GM12878 (cell line): ENCODE results near the gene HMGN1. TPM values are rescaled to one million over a fixed set of nuclear protein-coding genes. Genes with fewer than 3 reads are reported as not detected.
A peak's percentile ranks its signal among the peaks of the same experiment; 100 is the strongest.

Experiments
- ATAC-seq: fragments of 200-7000 bp; cut with Tn5 transposase; 3 replicates; pipeline ENCODE4 v1.9.1; 2020; ENCODE audit warnings: mild to moderate bottlenecking, moderate library complexity
- BruUV-seq: library from RNA; stranded (reverse); fragments of 400-500 nt; replicated peaks from 2 replicates; lab custom pipeline; 2021; lab: Mats Ljungman, UMichigan
- CTCF ChIA-PET: fragments of 300-600 bp; sonication (Branson Sonifier 250); formaldehyde crosslinking; extraction: SDS; loops from one replicate; lab custom pipeline; 2021; ENCODE audit warnings: inconsistent platforms; lab: Yijun Ruan, JAX
- POLR2A ChIA-PET: fragments of 350-600 bp; formaldehyde crosslinking; extraction: SDS; loops from one replicate; lab custom pipeline; 2021; ENCODE audit warnings: inconsistent platforms; lab: Charles Lee
- RAD21 ChIA-PET: fragments of 300-600 bp; sonication (Branson Sonifier 250); formaldehyde crosslinking; loops from one replicate; lab custom pipeline; 2023; ENCODE audit warnings: antibody characterized with exemption; ENCODE audit not compliant: unreplicated experiment; lab: Charles Lee
- SMC1A ChIA-PET: fragments of 300-600 bp; sonication (Branson Sonifier 250); formaldehyde crosslinking; loops from one replicate; lab custom pipeline; 2023; ENCODE audit not compliant: unreplicated experiment, uncharacterized antibody; lab: Charles Lee
- DNase-seq: peaks from one replicate; pipeline ENCODE4 v3.0.0-alpha.2; 2011; ENCODE audit warnings: low read depth, low spot score
- FAIRE-seq: peaks from 3 replicates; lab custom pipeline; 2011; peaks lifted over from hg19 to GRCh38; lab: Jason Lieb, UNC
- H2AFZ ChIP-seq: 2 replicates; pipeline ENCODE4 v1.6.0; 2011; ENCODE audit warnings: low read depth, low read length, control low read depth; ENCODE audit not compliant: control insufficient read depth
- H3K27ac ChIP-seq: 2 replicates; pipeline ENCODE4 v1.5.1; 2011; ENCODE audit warnings: control low read depth; ENCODE audit not compliant: control insufficient read depth, insufficient read depth
- H3K27me3 ChIP-seq, 2 experiments: replicated peaks in 1 of 2; 2 replicates each; pipeline versions ENCODE4 v1.6.0 to v1.6.1; 2011; ENCODE audit warnings: low read length in 1 of 2; ENCODE audit not compliant: control insufficient read depth in 2 of 2, insufficient read depth in 2 of 2
- H3K36me3 ChIP-seq, 2 experiments: 2 replicates each; pipeline ENCODE4 v1.5.1; 2011; ENCODE audit warnings: low read length in 1 of 2; ENCODE audit not compliant: control insufficient read depth in 2 of 2, insufficient read depth in 2 of 2
- H3K4me1 ChIP-seq: 2 replicates; pipeline ENCODE4 v1.6.1; 2011; ENCODE audit warnings: mild to moderate bottlenecking, low read length, moderate library complexity, mixed read lengths; ENCODE audit not compliant: control insufficient read depth, insufficient read depth
- H3K4me2 ChIP-seq: 2 replicates; pipeline ENCODE4 v1.6.0; 2011; ENCODE audit warnings: control low read depth; ENCODE audit not compliant: control insufficient read depth, insufficient read depth
- H3K4me3 ChIP-seq: fragments of 200-600 bp; sonication (generic); 2 replicates; pipeline ENCODE4 v1.5.1; 2016
- H3K79me2 ChIP-seq: 2 replicates; pipeline ENCODE4 v1.6.0; 2011; ENCODE audit warnings: low read length; ENCODE audit not compliant: control insufficient read depth, insufficient read depth
- H3K9ac ChIP-seq: 2 replicates; pipeline ENCODE4 v1.8.0; 2011; ENCODE audit warnings: low read length, control low read depth, mixed read lengths; ENCODE audit not compliant: control insufficient read depth, insufficient read depth
- H3K9me3 ChIP-seq: replicated peaks from 3 replicates; pipeline ENCODE4 v1.5.1; 2011; ENCODE audit warnings: mild to moderate bottlenecking, low read length; ENCODE audit not compliant: control insufficient read depth, insufficient read depth
- H4K20me1 ChIP-seq: 2 replicates; pipeline ENCODE4 v1.6.0; 2011; ENCODE audit not compliant: control insufficient read depth, insufficient read depth
- JUND ChIP-seq: IDR thresholded peaks from 2 replicates; pipeline ENCODE4 v1.6.1; 2012; ENCODE audit warnings: low read depth, mild to moderate bottlenecking, low read length, improper control_type of control experiment, moderate library complexity
- KAT2A ChIP-seq: conservative IDR thresholded peaks from 2 replicates; pipeline ENCODE4 v1.6.1; 2011; ENCODE audit warnings: low read depth, low read length; ENCODE audit not compliant: control insufficient read depth
- LARP7 ChIP-seq: fragments of 450-650 bp; IDR thresholded peaks from 2 replicates; pipeline ENCODE4 v1.6.1; 2017; ENCODE audit warnings: mild to moderate bottlenecking
- NRF1 ChIP-seq: conservative IDR thresholded peaks from 2 replicates; pipeline ENCODE4 v1.6.1; 2011; ENCODE audit warnings: mild to moderate bottlenecking, low read depth, low read length, improper control_type of control experiment
- POLR2AphosphoS5 ChIP-seq: IDR thresholded peaks from 2 replicates; pipeline ENCODE4 v1.6.1; 2011; ENCODE audit warnings: mild to moderate bottlenecking, low read length, inconsistent platforms
- RB1 ChIP-seq: fragments of 450-650 bp; formaldehyde crosslinking; IDR thresholded peaks from 2 replicates; pipeline ENCODE4 v1.6.1; 2017; ENCODE audit warnings: mild to moderate bottlenecking, borderline replicate concordance
- SIX5 ChIP-seq: IDR thresholded peaks from 2 replicates; pipeline ENCODE4 v1.6.1; 2011; ENCODE audit warnings: mild to moderate bottlenecking, low read depth, low read length, moderate library complexity; ENCODE audit not compliant: severe bottlenecking
- SPI1 ChIP-seq: IDR thresholded peaks from 2 replicates; pipeline ENCODE4 v1.6.1; 2011; ENCODE audit warnings: low read depth, mild to moderate bottlenecking, low read length, moderate library complexity, borderline replicate concordance; ENCODE audit not compliant: insufficient read depth
- STAT1 ChIP-seq: fragments of 450-650 bp; conservative IDR thresholded peaks from 2 replicates; pipeline ENCODE4 v1.6.1; 2014; ENCODE audit warnings: antibody characterized with exemption, mild to moderate bottlenecking
- TAF1 ChIP-seq: IDR thresholded peaks from 2 replicates; pipeline ENCODE4 v1.6.1; 2011; ENCODE audit warnings: mild to moderate bottlenecking, low read depth, low read length, borderline replicate concordance
- ZSCAN29 ChIP-seq: fragments of 450-650 bp; IDR thresholded peaks from 2 replicates; pipeline ENCODE4 v1.6.1; 2017; ENCODE audit warnings: mild to moderate bottlenecking, moderate library complexity
- WGBS: methylation state at CpG from one replicate; pipeline ENCODE4 v1.1.6; 2016; ENCODE audit warnings: low lambda C conversion rate; ENCODE audit not compliant: insufficient replicate concordance, insufficient coverage; ENCODE audit errors: missing lambda C conversion rate; 5-methylcytosine and 5-hydroxymethylcytosine counted together
- in situ Hi-C: fragments of 300-500 bp; cut with MboI; formaldehyde crosslinking; loops from 9 replicates; pipeline ENCODE4 v1.14.3; 2018; ENCODE audit warnings: mixed read lengths
- intact Hi-C: fragments of 100-400 bp; cut with micrococcal nuclease; formaldehyde crosslinking; loops from one replicate; pipeline ENCODE4 v1.14.2; 2022; ENCODE audit not compliant: unreplicated experiment
- polyA plus RNA-seq, 11 experiments: library from polyadenylated mRNA; depleted of rRNA in 4 of 11; unstranded in 6 of 11; stranded (reverse) in 5 of 11; fragments of >200 nt; fragmentation: Nextera tagmentation in 4 of 11; fragmentation: Illumina TruSeq in 1 of 11; extraction: Ambion mirVana in 4 of 11; extraction: Trizol in 1 of 11; gene quantifications; 1 replicate in 1 of 11; 2 replicates in 10 of 11; pipeline versions ENCODE4 v1.2.1 to v1.2.3, GENCODE V29; 2011 to 2016; ENCODE audit warnings: inconsistent platforms in 2 of 11, missing spikeins in 2 of 11, low read depth in 1 of 11
- total RNA-seq, 4 experiments: library from RNA; depleted of rRNA in 3 of 4; stranded (reverse); fragments of >200 nt in 3 of 4; fragmentation: Illumina TruSeq in 1 of 4; extraction: Trizol in 1 of 4; gene quantifications; 2 replicates each; pipeline versions ENCODE4 v1.2.1 to v1.2.3, GENCODE V29; 2013 to 2021
- TF ChIP-seq, protein P1 (sequence below): IDR thresholded peaks from 2 replicates; pipeline ENCODE4 v1.6.1; 2012; ENCODE audit warnings: mild to moderate bottlenecking, low read depth, low read length

Gene HMGN1
- total and polyA plus RNA-seq, 10 of the 15 experiments (the other 5 are each of a cell fraction or from before 2014, with no cell fraction given): 120 to 798 (median 396) TPM

DNA sequence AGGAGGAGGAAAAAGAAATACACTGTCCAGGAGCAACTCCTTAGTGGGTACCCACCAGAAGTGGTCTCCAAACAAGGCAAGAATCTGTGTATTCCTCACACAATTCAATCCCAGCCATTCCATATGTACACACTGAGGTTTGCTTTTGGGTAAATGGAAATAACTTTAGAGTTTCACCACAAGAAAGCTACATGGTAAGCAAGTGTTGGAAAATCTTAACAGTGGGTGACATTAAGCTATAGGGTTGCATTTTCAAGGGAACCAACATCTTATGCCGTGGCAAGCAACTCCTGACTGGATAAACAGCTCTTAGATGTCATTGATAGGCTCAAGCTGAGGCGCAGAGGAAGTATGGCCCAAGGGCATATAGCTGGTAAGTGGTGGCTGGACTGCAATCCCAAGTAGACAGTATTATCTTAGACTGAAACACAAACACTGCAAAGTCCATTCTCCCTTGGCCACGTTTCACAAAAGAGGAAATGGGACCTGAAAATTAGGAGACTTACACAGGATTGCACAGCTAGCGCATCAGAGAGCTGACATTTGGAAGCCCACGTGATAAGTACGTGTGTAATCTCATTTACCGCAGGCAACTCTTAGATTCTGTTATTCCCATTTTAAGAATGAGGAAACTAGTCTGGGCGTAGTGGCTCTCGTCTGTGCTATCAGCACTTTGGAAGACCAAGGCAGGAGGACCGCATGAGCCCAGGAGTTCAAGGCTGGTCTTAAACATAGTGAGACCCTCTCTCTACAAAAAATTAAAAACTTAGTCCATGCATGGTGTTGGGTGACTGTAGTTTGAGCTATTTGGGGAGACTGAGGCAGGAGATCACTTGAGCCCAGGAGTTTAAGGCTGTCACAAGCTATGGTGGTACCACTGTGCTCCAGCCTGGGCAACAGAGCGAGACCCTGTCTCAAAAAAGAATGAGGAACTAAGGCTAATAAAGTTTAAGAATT lies 31.5 kb downstream of the HMGN1 start:
- intact Hi-C loops: loop anchor here (10.0 kb wide), 1 partner anchor 127 kb away; the partner anchor contains the start of gene LCA5L
- Histone ChIP-seq H3K4me1 (no peaks in the 10 kb centered on the region; the same call in 1 of the 2 replicates), H3K27me3 (no peaks in the 10 kb centered on the region), H3K4me2 (no peak overlapping the region), H3K9me3 (no peaks in the 10 kb centered on the region), H2AFZ (no peak overlapping the region), H3K9ac (no peak overlapping the region), H3K27ac (no peak overlapping the region), H3K36me3 (no peaks in the 10 kb centered on the region), H3K4me3 (no peak overlapping the region), H3K79me2 (peaks cover 6% of the 10 kb centered on the region), H4K20me1 (no peaks in the 10 kb centered on the region)
- ChIA-PET SMC1A (interaction anchor here (1.0 to 1.1 kb wide), 2 partner anchors 21 to 70 kb away, joined by 4 read pairs; no protein-coding TSS in a partner anchor), POLR2A (interaction anchor here (0.6 kb wide), 1 partner anchor 31 kb away, joined by 3 read pairs; no protein-coding TSS in a partner anchor), RAD21 (interaction anchor here (1.5 kb wide), 1 partner anchor 31 kb away, joined by 3 read pairs; no protein-coding TSS in a partner anchor), CTCF (interaction anchor here (0.8 kb wide), 1 partner anchor 30 kb away, joined by 3 read pairs; no protein-coding TSS in a partner anchor)
- 51% methylated on average over 11 of the region's 11 CpGs for WGBS
- FAIRE-seq: no peak
- DNase-seq: no peak
- no TSS peak for BruUV-seq
- no peak for ATAC-seq
- TF ChIP-seq NRF1: no peak
- TF ChIP-seq SPI1: peak; percentile 64
- in situ Hi-C loops: no loop called here

DNA sequence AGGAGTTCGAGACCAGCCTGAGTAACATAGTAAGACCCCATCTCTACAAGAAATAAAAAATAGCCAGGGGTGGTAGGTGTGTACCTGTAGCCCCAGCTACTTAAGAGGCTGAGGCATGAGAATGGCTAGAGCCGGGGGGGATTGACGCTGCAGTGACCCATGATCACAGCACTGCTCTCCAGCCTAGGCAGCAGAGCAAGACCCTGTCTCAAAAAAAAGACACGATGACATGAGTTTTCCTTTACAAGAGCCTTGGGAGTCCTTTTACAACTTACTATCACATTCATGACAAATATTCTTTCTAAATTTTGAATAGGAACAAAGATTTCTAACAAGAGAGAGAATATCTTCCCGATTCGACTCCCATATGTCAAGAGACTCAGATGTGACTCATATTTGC lies 32.2 kb downstream of the HMGN1 start:
- H3K4me3 ChIP-seq: no peak overlapping the region
- peaks cover 12% of the 10 kb centered on the region for H3K79me2 ChIP-seq
- no peak overlapping the region for H3K9ac ChIP-seq
- no peaks in the 10 kb centered on the region for H3K27me3 ChIP-seq
- CTCF ChIA-PET: no interaction called here
- 73% methylated on average over 6 of the region's 6 CpGs for WGBS
- H3K36me3 ChIP-seq: no peaks in the 10 kb centered on the region
- H3K4me2 ChIP-seq: no peak overlapping the region
- no TSS peak for BruUV-seq
- RAD21 ChIA-PET: interaction anchor here (1.5 kb wide), 1 partner anchor 31 kb away, joined by 3 read pairs; no protein-coding TSS in a partner anchor
- H3K4me1 ChIP-seq: peaks cover 4% of the 10 kb centered on the region; the same call in 1 of the 2 replicates
- intact Hi-C loops (loop anchor here (10.0 kb wide), 1 partner anchor 128 kb away; the partner anchor contains the start of gene LCA5L), in situ Hi-C loops (no loop called here)
- DNase-seq: no peak
- no peak overlapping the region for H2AFZ ChIP-seq
- H3K27ac ChIP-seq: no peak overlapping the region
- H4K20me1 ChIP-seq: no peaks in the 10 kb centered on the region
- POLR2A ChIA-PET: interaction anchor here (1.3 kb wide), 1 partner anchor 29 kb away, joined by 6 read pairs; no protein-coding TSS in a partner anchor
- SMC1A ChIA-PET: interaction anchor here (1.1 kb wide), 1 partner anchor 71 kb away, joined by 4 read pairs; no protein-coding TSS in a partner anchor
- no peak for FAIRE-seq
- no peak for ATAC-seq
- no peaks in the 10 kb centered on the region for H3K9me3 ChIP-seq
- TF ChIP-seq RB1: no peak
- TF ChIP-seq ZSCAN29: no peak
- no peak for TF ChIP-seq POLR2AphosphoS5
- no peak for TF ChIP-seq JUND
- no peak for TF ChIP-seq KAT2A
- no peak for TF ChIP-seq STAT1
- TF ChIP-seq TAF1: no peak
- TF ChIP-seq, protein P1, sequence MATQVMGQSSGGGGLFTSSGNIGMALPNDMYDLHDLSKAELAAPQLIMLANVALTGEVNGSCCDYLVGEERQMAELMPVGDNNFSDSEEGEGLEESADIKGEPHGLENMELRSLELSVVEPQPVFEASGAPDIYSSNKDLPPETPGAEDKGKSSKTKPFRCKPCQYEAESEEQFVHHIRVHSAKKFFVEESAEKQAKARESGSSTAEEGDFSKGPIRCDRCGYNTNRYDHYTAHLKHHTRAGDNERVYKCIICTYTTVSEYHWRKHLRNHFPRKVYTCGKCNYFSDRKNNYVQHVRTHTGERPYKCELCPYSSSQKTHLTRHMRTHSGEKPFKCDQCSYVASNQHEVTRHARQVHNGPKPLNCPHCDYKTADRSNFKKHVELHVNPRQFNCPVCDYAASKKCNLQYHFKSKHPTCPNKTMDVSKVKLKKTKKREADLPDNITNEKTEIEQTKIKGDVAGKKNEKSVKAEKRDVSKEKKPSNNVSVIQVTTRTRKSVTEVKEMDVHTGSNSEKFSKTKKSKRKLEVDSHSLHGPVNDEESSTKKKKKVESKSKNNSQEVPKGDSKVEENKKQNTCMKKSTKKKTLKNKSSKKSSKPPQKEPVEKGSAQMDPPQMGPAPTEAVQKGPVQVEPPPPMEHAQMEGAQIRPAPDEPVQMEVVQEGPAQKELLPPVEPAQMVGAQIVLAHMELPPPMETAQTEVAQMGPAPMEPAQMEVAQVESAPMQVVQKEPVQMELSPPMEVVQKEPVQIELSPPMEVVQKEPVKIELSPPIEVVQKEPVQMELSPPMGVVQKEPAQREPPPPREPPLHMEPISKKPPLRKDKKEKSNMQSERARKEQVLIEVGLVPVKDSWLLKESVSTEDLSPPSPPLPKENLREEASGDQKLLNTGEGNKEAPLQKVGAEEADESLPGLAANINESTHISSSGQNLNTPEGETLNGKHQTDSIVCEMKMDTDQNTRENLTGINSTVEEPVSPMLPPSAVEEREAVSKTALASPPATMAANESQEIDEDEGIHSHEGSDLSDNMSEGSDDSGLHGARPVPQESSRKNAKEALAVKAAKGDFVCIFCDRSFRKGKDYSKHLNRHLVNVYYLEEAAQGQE: no peak
- no peak for TF ChIP-seq LARP7
- TF ChIP-seq SIX5: no peak
